PC-3 (cell line): ENCODE measurements around the gene SH3RF3. TPM values are rescaled to one million over a fixed set of nuclear protein-coding genes. Genes with fewer than 3 reads are reported as not detected.

Source experiments
- ATAC-seq: fragments of 200-7000 bp; cut with Tn5 transposase; 2 replicates; pipeline ENCODE4 v1.9.1; 2020; ENCODE audit warnings: mild to moderate bottlenecking, moderate library complexity
- BruUV-seq: library from RNA; stranded (reverse); fragments of 400-500 nt; replicated peaks from 2 replicates; lab custom pipeline; 2021; lab: Mats Ljungman, UMichigan
- CTCF ChIA-PET: fragments of 300-600 bp; sonication (Branson Sonifier 250); formaldehyde crosslinking; loops from one replicate; lab custom pipeline; 2022; ENCODE audit warnings: antibody characterized with exemption; lab: Charles Lee
- POLR2A ChIA-PET: fragments of 300-600 bp; sonication (Branson Sonifier 250); formaldehyde crosslinking; loops from one replicate; lab custom pipeline; 2022; ENCODE audit warnings: antibody characterized with exemption; ENCODE audit not compliant: unreplicated experiment; lab: Charles Lee
- DNase-seq: peaks from one replicate; pipeline ENCODE4 v3.0.0-alpha.2; 2015
- H2AFZ ChIP-seq: fragments of 300-600 bp; sonication (generic); 2 replicates; pipeline ENCODE4 v1.6.0; 2016; ENCODE audit warnings: antibody characterized with exemption, low read length
- H3F3A ChIP-seq: fragments of 300-600 bp; sonication (generic); one replicate; pipeline ENCODE4 v1.6.0; 2017; ENCODE audit warnings: antibody characterized with exemption, low read length, control low read depth, mild to moderate bottlenecking; ENCODE audit not compliant: unreplicated experiment
- H3K27ac ChIP-seq: fragments of 300-600 bp; sonication (generic); 2 replicates; pipeline ENCODE4 v1.5.1; 2016; ENCODE audit warnings: mild to moderate bottlenecking, low read length
- H3K27me3 ChIP-seq: fragments of 300-600 bp; sonication (generic); 2 replicates; pipeline ENCODE4 v1.6.1; 2016; ENCODE audit warnings: low read length, mixed read lengths
- H3K36me3 ChIP-seq: fragments of 300-600 bp; sonication (generic); 2 replicates; pipeline ENCODE4 v1.6.1; 2016; ENCODE audit warnings: low read depth, mixed run types, low read length, mixed read lengths
- H3K4me1 ChIP-seq: fragments of 300-600 bp; sonication (generic); 2 replicates; pipeline ENCODE4 v1.5.1; 2016; ENCODE audit warnings: low read length; ENCODE audit not compliant: insufficient read depth
- H3K4me2 ChIP-seq: fragments of 300-600 bp; sonication (generic); 2 replicates; pipeline ENCODE4 v1.6.0; 2016; ENCODE audit warnings: low read length
- H3K4me3 ChIP-seq: fragments of 300-600 bp; sonication (generic); 2 replicates; pipeline ENCODE4 v1.5.1; 2016; ENCODE audit warnings: mild to moderate bottlenecking, low read length, mixed read lengths
- H3K79me2 ChIP-seq: fragments of 300-600 bp; sonication (generic); 2 replicates; pipeline ENCODE4 v1.6.1; 2017; ENCODE audit warnings: low read length, mixed read lengths
- H3K9ac ChIP-seq: fragments of 300-600 bp; sonication (generic); 2 replicates; pipeline ENCODE4 v1.6.0; 2016; ENCODE audit warnings: mild to moderate bottlenecking, low read length
- H3K9me2 ChIP-seq: fragments of 300-600 bp; sonication (generic); replicated peaks from 2 replicates; pipeline ENCODE4 v1.6.1; 2016; ENCODE audit warnings: mixed run types, low read length, mixed read lengths
- H3K9me3 ChIP-seq: fragments of 300-600 bp; sonication (generic); 2 replicates; pipeline ENCODE4 v1.6.1; 2016; ENCODE audit warnings: low read length, mixed read lengths
- H4K20me1 ChIP-seq: fragments of 300-600 bp; sonication (generic); 2 replicates; pipeline ENCODE4 v1.6.1; 2016; ENCODE audit warnings: low read length, mixed read lengths
- EZH2 ChIP-seq: fragments of 300-600 bp; sonication (generic); IDR thresholded peaks from one replicate; pipeline ENCODE4 v1.6.1; 2017; ENCODE audit warnings: antibody characterized with exemption, mild to moderate bottlenecking, low read length; ENCODE audit not compliant: unreplicated experiment
- EZH2phosphoT487 ChIP-seq: fragments of 300-600 bp; sonication (generic); IDR thresholded peaks from 2 replicates; pipeline ENCODE4 v1.6.1; 2018; ENCODE audit warnings: mild to moderate bottlenecking, antibody characterized with exemption, low read length, borderline replicate concordance
- intact Hi-C: fragments of 100-400 bp; cut with micrococcal nuclease; formaldehyde crosslinking; loops from 2 replicates; pipeline ENCODE4 v1.9.0; 2023
- total RNA-seq: library from RNA; depleted of rRNA; stranded (reverse); fragments of >200 nt; gene quantifications from 2 replicates; pipeline ENCODE4 v1.2.3, GENCODE V29; 2014
- TF ChIP-seq, protein P1 (sequence below): fragments of 300-600 bp; sonication (generic); conservative IDR thresholded peaks from 2 replicates; pipeline ENCODE4 v1.5.1; 2017; ENCODE audit warnings: antibody characterized with exemption, low read depth, mild to moderate bottlenecking, low read length

SH3RF3 gene
- total RNA-seq, 1 experiment from 2014 or later = 11.7 TPM

DNA sequence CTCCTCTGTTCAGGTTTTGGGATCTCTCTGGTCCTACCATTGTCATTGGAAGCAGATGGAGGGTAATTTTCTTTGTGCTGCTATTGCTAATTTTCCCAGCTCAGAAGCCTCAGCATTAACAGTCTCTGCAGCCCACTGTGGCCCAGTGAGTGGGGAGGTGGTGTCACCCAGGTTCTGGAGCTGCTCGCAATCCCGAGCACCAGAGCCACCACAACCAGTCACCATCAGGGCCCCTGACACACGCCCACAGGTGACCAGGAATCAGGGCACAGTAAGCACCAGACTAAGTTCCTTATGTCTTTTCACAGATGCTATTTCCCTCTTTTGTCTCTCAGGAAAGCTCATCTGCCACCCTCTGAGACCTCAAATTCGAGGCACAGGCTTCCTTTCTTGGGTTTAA lies 396.8 kb downstream of the SH3RF3 start:
- Histone ChIP-seq H3K27me3 (no peaks in the 10 kb centered on the region), H3K4me3 (no peak overlapping the region), H2AFZ (no peak overlapping the region), H3K79me2 (no peaks in the 10 kb centered on the region), H3K9ac (no peak overlapping the region), H3K9me2 (no peaks in the 10 kb centered on the region), H3F3A (no peaks in the 10 kb centered on the region), H3K9me3 (no peaks in the 10 kb centered on the region), H3K4me1 (peaks cover 6% of the 10 kb centered on the region; the same call in 1 of the 2 replicates), H3K4me2 (no peak overlapping the region), H3K36me3 (no peaks in the 10 kb centered on the region), H3K27ac (no peak overlapping the region), H4K20me1 (no peaks in the 10 kb centered on the region)
- no peak for TF ChIP-seq EZH2
- no peak for TF ChIP-seq EZH2phosphoT487
- no TSS peak for BruUV-seq
- DNase-seq = no peak
- POLR2A ChIA-PET = no interaction called here
- intact Hi-C loops = no loop called here
- ATAC-seq = no peak
- CTCF ChIA-PET = no interaction called here

DNA sequence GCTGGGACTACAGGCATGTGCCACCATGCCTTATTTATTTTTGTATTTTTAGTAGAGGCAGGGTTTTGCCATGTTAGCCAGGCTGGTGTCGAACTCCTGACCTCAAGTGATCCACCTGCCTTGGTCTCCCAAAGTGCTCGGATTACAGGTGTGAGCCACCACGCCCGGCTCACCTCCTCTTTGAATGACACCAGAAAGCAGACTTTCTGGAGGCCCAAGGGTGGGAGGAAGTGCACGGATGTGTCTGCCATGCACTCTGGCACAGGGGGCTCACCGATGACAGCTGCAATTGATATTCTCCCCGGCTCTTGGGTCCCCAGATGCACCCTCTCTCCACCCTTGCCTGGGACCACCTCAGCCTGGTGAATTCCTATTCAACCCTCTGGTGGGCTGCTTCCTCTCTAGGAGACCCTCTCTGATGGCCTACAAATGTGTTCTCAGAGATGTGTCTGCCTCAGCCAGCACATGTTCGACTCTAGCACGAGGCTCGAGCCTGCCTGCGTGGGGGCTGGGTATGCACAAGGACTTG lies 397.5 kb downstream of the SH3RF3 start:
- no peaks in the 10 kb centered on the region for H3F3A ChIP-seq
- H3K9me3 ChIP-seq = no peaks in the 10 kb centered on the region
- no peaks in the 10 kb centered on the region for H3K9me2 ChIP-seq
- ChIA-PET POLR2A (no interaction called here), CTCF (no interaction called here)
- no peak overlapping the region for H2AFZ ChIP-seq
- H3K27me3 ChIP-seq = no peaks in the 10 kb centered on the region
- no peak overlapping the region for H3K9ac ChIP-seq
- no peak for DNase-seq
- no peak overlapping the region for H3K27ac ChIP-seq
- H3K4me2 ChIP-seq = no peak overlapping the region
- H4K20me1 ChIP-seq = no peaks in the 10 kb centered on the region
- intact Hi-C loops = no loop called here
- no peaks in the 10 kb centered on the region for H3K36me3 ChIP-seq
- TF ChIP-seq, protein P1, sequence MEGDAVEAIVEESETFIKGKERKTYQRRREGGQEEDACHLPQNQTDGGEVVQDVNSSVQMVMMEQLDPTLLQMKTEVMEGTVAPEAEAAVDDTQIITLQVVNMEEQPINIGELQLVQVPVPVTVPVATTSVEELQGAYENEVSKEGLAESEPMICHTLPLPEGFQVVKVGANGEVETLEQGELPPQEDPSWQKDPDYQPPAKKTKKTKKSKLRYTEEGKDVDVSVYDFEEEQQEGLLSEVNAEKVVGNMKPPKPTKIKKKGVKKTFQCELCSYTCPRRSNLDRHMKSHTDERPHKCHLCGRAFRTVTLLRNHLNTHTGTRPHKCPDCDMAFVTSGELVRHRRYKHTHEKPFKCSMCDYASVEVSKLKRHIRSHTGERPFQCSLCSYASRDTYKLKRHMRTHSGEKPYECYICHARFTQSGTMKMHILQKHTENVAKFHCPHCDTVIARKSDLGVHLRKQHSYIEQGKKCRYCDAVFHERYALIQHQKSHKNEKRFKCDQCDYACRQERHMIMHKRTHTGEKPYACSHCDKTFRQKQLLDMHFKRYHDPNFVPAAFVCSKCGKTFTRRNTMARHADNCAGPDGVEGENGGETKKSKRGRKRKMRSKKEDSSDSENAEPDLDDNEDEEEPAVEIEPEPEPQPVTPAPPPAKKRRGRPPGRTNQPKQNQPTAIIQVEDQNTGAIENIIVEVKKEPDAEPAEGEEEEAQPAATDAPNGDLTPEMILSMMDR = no peak
- TF ChIP-seq EZH2 (no peak), EZH2phosphoT487 (no peak)
- no peak overlapping the region for H3K4me3 ChIP-seq
- peaks cover 6% of the 10 kb centered on the region; the same call in 1 of the 2 replicates for H3K4me1 ChIP-seq
- BruUV-seq = no TSS peak
- no peak for ATAC-seq
- H3K79me2 ChIP-seq = no peaks in the 10 kb centered on the region

DNA sequence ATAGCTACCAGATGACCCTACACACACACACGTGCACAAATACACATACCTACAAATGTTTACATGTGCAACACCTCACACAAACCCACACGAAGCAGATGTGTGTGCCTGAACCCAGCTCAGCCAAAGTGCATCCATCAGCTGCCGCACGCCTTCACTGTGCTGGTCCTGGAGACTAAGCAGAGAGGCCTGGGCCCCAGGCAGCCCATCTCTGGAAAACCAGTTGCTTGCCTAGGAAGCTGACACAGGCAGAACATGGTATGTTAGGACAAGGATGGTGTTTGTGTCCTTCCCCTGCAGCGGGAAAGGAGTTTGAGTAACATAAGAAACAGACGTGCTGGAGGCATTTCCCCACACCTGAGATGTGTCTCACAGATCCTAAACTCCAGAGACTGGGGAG lies 398.1 kb downstream of the SH3RF3 start:
- Histone ChIP-seq H3K79me2 (no peaks in the 10 kb centered on the region), H3K9ac (no peak overlapping the region), H3K4me3 (no peak overlapping the region), H3K9me3 (no peaks in the 10 kb centered on the region), H3K9me2 (no peaks in the 10 kb centered on the region), H3K4me2 (no peak overlapping the region), H4K20me1 (no peaks in the 10 kb centered on the region), H2AFZ (no peak overlapping the region), H3K4me1 (peaks cover 6% of the 10 kb centered on the region; the same call in 1 of the 2 replicates), H3F3A (no peaks in the 10 kb centered on the region), H3K27ac (no peak overlapping the region), H3K27me3 (no peaks in the 10 kb centered on the region), H3K36me3 (no peaks in the 10 kb centered on the region)
- ATAC-seq (no peak), DNase-seq (no peak)
- TF ChIP-seq EZH2 = no peak
- TF ChIP-seq EZH2phosphoT487 = no peak
- TF ChIP-seq, protein P1 = no peak
- intact Hi-C loops = no loop called here
- ChIA-PET POLR2A (no interaction called here), CTCF (no interaction called here)
- no TSS peak for BruUV-seq
